GM18505 (cell line): ENCODE measurements around the gene ERI3.
A peak's percentile ranks its signal among the peaks of the same experiment; 100 is the strongest.

Source experiments
- ATAC-seq: cut with Tn5 transposase; IDR thresholded peaks from one replicate; pipeline ENCODE4 v1.9.1; 2021; ENCODE audit not compliant: unreplicated experiment
- POLR2A ChIP-seq: IDR thresholded peaks from 4 replicates; pipeline ENCODE4 v1.6.1; 2011; ENCODE audit warnings: borderline replicate concordance; ENCODE audit not compliant: insufficient read depth, insufficient read length; ENCODE audit errors: extremely low read depth

The ERI3 gene

GRCh38 chr1:44228218-44228617 is 126.8 kb downstream of the ERI3 start:
- ATAC-seq, result no peak
- no peak for TF ChIP-seq POLR2A

DNA sequence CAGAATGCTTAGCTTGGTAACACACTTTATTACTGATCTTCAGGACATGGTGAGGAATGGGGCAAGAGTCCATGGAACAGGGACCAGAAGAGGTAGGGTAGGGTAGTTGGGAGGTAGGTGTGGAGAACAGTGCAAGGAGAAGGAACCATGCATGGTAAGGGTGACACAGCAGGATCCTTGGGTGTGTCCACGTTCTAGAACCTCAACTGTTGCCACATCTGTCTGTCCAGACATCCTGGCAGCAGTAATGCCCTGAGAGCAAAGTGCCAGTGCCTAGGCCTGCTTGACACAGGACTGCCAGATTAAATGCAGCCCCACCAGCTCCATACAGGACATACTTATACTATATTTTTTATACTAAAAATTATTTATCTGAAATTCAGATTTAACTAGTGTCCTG is 127.8 kb downstream of the ERI3 start:
- no peak for ATAC-seq
- no peak for TF ChIP-seq POLR2A

DNA sequence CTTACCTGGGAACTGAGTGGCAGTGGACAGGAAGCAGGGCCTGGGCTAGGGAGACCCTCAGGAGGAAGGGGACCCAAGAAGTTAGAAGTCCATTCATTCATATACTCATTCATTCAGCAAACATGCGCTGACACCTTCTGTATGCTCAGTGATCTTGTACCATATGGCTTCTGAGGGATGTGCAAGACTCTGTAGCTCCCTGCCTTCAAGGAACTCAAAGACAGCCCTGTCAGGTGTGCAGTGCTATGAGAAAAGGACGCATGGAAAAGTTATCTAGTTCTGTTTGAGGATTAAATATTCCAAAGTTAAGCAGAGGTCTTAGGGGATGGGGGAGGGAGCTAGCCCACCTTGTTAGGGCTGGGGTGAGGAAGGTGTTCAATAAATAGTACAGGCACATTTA is 129.3 kb downstream of the ERI3 start:
- ATAC-seq, result no peak
- TF ChIP-seq POLR2A, result no peak

DNA sequence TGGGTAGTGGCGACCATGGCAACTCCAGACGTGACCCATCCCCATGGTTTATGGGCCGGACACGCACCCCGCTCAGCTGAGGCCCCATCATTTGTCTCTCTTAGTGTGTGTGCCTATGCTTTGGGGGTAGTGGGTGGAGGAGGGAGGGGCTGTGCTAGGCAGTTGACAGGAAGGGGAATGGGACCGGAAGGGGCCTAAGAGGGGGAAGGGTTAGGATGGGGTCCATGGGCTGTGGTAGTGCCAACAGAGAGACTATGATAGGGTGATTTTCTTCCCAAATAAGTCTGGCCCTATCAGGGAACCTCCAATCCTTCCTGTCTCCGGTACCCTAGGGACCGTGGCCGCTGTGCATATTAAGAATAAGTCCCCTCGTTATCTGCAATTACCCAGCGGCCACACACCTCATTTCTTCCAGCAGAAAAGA is 131.9 kb downstream of the ERI3 start:
- no peak for ATAC-seq
- no peak for TF ChIP-seq POLR2A

DNA sequence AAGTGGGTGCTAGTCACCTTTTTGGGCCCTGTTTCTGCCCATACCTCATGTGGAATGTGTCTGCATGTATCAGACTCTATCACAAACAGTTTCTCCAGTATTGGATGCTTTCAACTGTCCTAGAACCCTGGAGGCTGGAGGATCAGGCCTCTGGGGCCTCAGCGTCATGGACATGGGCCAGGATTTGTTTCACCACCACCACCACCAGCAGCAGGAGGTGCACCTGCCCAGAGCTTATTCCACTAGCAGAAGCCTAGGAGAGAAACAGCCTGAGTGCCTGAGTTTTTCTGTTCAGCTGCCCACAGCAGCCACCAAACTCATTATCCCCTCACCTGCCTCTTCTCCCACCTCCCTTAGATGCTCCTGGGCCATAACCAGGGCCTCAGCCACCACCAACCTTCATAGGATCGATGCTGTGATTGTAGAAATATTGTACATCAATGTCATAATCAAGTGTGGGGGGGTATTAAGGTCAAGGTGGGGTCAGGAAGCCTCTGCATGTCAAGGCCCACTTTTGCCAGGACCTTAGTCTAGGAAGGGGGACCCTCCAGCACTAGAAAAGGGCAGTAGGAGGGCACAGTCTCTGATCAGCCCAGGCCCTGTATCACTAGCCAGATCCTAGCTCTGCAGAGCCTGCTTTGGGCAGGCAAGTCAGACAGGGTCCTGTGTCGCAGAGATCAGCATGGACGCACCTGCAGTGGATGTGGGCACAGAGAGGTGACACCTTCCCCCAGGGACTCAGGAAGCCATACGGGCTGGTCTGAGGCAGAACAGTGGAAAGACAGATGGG is 132.5 kb downstream of the ERI3 start:
- TF ChIP-seq POLR2A, result no peak
- ATAC-seq, result no peak

GRCh38 chr1:44221769-44222168 is 133.3 kb downstream of the ERI3 start:
- no peak for TF ChIP-seq POLR2A
- no peak for ATAC-seq

- TF ChIP-seq POLR2A, result no peak
- no peak for ATAC-seq
These were observed 134.3 kb downstream of the ERI3 start for GRCh38 chr1:44220755-44221154.

DNA sequence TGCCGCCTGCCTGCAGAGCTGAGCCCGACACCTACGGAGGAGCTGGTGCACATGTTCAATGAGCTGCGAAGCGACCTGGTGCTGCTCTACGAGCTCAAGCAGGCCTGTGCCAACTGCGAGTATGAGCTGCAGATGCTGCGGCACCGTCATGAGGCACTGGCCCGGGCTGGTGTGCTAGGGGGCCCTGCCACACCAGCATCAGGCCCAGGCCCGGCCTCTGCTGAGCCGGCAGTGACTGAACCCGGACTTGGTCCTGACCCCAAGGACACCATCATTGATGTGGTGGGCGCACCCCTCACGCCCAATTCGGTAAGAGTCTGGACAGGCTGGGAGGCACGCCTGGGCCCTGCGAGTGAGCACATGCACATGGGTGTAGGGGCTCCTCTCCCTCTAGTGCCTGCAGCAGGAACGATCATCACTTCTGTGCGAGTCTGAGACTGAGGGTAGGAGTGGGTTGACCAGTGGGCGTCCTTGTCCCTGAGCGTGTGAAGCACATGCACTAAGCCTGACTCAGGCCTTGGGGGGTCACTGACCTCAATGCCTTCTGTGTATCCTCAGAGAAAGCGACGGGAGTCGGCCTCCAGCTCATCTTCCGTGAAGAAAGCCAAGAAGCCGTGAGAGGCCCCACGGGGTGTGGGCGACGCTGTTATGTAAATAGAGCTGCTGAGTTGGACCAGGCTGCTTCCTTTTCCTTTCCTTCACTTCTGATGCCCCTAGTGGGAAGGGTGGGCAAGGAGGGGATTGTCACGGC is 134.9 kb downstream of the ERI3 start:
- TF ChIP-seq POLR2A, result no peak
- ATAC-seq, result no peak

DNA sequence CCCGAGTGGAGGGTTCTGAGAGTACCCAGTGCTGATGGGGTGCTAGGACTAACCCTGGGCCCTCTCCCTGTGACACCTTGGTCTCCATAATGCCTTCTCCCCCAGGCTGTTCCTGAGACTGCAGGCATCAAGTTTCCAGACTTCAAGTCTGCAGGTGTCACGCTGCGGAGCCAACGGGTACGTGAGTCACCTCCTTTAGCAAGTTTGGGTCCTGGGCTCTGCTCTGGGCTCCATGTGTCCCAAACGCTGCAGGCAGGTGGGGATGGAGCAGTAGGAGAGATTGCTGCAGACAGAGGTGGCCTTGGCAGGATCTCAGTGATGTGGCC is 135.8 kb downstream of the ERI3 start:
- no peak for TF ChIP-seq POLR2A

GRCh38 chr1:44218503-44219300 is 136.4 kb downstream of the ERI3 start:
- ATAC-seq, result no peak
- no peak for TF ChIP-seq POLR2A

More for the DNA sequence above, 135.8 kb downstream of the ERI3 start:
- ATAC-seq, result no peak

DNA sequence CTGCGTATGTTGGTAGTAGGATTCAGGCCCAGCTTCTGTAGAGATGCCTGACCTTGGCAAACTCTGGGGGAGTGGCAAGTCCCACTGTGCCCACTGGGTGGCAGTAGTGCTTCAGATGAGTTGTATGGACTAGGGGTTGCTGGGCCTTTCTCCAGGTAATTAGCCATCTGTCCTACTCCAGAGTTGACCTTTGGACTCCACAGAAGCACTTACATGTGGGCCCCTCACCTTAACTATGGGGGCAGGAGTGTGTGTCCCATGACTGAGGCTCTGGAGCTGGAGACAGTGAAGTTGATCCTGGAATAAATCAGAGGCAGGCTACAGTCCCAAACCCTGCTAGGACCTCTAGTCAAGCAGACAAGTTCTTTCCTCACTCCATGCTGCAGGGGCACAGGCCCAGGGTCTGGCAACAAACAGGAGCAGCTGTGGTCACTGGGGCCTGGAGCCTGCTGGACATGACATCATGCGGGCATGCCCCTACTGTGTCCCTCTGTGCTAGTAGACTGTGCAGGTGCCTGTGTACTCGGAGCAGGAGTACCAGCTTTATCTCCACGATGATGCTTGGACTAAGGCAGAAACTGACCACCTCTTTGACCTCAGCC is 137.1 kb downstream of the ERI3 start:
- no peak for TF ChIP-seq POLR2A
- ATAC-seq, result no peak

- peak; percentile 60 for ATAC-seq
- TF ChIP-seq POLR2A, result peak; percentile 70
These were observed 141.6 kb downstream of the ERI3 start, which contains the start of gene DMAP1 for GRCh38 chr1:44213222-44214112. Gene DMAP1, plus strand, starts transcription at chr1:44213471. Its CDS starts 283 bp downstream, at chr1:44213754.
